ENCODE measurements around the gene GNAS.

GRCh38 chr20:58816051-58816450 lies 36.5 kb upstream of the GNAS start:
- TF ChIP-seq CTCF (optimal IDR thresholded peaks at IDR 0.05 in 1 of 3, IDR thresholded peaks at IDR 0.05 in 1 of 3, conservative IDR thresholded peaks at IDR 0.05 in 1 of 3; ENCODE audit: extremely low read depth in 1 of 3, insufficient read depth in 2 of 3, low read length in 3 of 3) (no peak), EZH2 (IDR thresholded peaks at IDR 0.05; ENCODE audit: low read length) (no peak)

Data from keratinocyte (primary cell).